GM19099 (cell line): ENCODE measurements around the gene CIAO2B.

Source experiments
- POLR2A ChIP-seq: IDR thresholded peaks from 3 replicates; pipeline ENCODE4 v1.6.1; 2011; ENCODE audit warnings: low read depth; ENCODE audit not compliant: insufficient read length; ENCODE audit errors: extremely low read depth

Gene CIAO2B

GRCh38 chr16:66916518-66916917 lies 17.7 kb downstream of the CIAO2B start:
- TF ChIP-seq POLR2A, result no peak

- no peak for TF ChIP-seq POLR2A
Measured at GRCh38 chr16:66915041-66915440, 19.2 kb downstream of the CIAO2B start.

GRCh38 chr16:66914541-66914940 lies 19.7 kb downstream of the CIAO2B start:
- TF ChIP-seq POLR2A, result no peak

GRCh38 chr16:66913711-66914110 lies 20.5 kb downstream of the CIAO2B start:
- TF ChIP-seq POLR2A, result no peak

DNA sequence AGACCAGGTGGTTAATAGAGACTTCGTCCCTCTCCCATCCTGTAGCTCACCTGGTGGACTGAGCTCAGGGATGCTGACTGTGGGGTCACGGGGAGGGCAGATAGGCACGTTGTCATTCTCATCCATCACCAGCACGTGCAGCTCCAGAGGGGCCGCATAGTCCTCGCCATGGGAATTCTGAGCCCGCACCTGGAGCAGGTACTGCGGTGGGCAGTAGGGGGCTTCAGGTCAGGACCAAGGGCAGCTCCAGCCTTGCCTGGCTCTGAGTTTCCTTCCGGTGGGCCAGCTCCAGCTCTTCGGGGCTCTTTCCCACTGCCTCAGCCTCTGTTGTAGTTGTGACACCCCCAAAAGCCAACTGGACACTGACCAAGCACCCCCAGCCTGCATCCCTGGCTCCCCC lies 21.1 kb downstream of the CIAO2B start:
- no peak for TF ChIP-seq POLR2A

DNA sequence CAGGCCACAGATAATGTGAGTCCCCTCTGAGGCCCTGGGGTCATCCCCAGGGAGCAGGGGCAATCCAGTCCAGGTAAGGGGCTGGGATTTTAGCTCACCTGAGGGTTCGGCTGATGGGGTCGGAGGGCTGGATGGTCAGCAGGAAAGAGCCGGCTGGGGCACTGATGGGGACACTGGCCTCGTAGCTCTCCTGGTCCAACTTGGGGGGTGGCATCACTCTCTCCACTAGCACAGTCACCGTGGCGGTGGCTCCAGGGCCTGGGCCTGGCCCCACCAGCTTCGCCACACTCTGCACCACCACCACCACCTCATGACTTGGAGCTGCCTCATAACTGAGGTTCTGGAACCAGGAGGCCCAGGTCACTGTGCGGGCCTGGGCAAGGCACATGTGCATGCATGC lies 22.4 kb downstream of the CIAO2B start:
- TF ChIP-seq POLR2A, result no peak

DNA sequence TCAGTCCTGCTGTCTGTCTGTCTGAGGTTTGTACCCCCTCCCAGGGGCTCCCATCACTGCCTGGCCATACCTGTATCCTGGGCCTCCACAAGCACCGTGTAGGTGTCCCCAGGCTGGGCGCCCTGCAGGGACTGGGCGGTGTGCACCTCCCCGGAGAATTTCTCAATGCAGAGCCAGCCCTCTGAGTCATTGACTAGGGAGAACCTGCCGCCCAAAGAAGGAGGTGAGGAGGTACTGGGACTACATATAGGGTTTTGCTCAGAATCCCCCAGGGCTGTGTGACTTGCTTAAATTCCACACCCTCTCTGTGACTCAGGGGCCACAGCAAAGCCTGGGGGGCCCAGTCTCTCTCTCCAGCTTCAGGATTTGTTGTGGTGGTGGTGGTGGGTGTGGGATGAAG lies 23.1 kb downstream of the CIAO2B start:
- no peak for TF ChIP-seq POLR2A

DNA sequence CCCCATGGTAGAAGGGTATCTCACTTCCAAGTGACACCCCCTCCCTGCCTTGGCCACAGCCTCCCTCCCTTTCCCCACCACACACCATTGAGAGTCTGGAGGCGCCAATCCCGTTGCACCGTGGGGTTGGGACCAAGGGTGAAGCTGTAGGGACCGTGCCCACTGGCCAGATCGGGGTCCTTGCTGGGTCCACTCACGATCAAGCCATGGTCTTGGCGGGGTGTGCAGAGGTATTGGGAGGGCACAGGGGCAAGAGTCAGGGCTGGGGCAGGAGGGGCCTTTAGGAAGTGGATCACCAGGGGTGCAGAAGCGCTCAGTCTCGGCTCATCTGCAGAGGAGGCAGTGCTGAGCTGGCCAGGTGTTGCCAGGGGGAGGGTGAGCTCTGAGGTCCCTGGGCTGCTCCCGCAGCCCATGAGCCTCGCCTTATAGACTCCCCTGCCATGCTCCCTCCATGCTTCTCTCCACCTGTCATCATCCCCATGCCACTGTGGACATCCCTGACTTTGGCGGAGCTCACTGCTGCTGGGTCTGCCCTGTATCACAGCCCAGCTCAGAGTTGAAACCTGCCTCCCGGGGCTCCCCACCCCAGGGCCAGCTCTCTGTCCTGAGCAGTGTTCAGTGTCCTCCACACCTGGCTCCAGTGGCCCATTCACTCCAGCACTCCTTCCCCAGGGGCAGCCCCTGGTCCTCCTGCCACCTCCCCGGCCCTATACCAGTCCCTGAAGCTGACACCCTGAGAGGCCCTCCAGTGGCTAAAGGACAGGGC lies 23.8 kb downstream of the CIAO2B start:
- TF ChIP-seq POLR2A, result no peak

- no peak for TF ChIP-seq POLR2A
Measured at GRCh38 chr16:66908762-66909559, 25.2 kb downstream of the CIAO2B start.

DNA sequence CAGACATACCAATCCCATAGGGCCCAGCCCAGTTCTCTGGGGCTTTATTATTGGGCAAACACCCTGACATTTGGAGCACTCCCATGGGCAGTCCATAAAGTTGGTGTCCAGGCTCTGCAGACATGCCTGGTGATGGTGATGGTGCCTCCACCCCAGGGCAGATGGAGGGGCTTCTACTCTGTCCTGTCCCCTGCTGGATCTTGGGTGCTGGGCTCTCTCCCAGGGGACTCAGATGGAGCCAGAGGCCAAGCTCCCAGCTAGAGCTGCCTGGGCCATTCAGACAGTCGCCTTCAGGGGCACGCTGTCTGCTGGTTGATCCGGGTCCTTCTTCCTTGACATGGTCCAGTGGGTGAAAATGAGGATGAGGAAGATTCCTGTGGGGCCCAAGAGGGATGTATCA lies 26.1 kb downstream of the CIAO2B start:
- TF ChIP-seq POLR2A, result no peak

- no peak for TF ChIP-seq POLR2A
Measured at GRCh38 chr16:66906916-66907836, 27.0 kb downstream of the CIAO2B start.

- no peak for TF ChIP-seq POLR2A
Measured at GRCh38 chr16:66905633-66906539, 28.3 kb downstream of the CIAO2B start.

GRCh38 chr16:66904846-66905632 lies 29.2 kb downstream of the CIAO2B start:
- TF ChIP-seq POLR2A, result no peak
